Measurements from ENCODE around the gene TIAM1.

DNA sequence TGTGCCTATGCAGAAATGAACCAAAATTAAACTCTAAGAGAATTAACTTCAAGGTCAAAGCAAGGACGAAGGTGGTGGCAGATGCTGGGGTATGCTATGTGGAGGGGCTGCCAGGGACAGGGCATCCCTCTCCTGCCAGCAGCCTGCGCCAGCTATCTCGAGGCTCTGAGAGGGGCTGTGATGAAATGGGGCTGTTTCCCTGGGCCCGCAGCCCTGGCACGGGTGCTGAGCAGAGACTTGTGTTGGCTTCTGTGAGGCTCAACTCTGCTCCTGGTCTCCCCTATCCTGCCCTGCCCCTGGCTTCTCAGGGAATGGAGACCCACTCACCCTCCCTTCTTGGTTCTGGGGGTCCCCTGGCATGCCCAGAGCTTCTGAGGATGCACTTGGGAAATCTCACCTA, 41.9 kb upstream of the TIAM1 start:
- TF ChIP-seq, protein P1, sequence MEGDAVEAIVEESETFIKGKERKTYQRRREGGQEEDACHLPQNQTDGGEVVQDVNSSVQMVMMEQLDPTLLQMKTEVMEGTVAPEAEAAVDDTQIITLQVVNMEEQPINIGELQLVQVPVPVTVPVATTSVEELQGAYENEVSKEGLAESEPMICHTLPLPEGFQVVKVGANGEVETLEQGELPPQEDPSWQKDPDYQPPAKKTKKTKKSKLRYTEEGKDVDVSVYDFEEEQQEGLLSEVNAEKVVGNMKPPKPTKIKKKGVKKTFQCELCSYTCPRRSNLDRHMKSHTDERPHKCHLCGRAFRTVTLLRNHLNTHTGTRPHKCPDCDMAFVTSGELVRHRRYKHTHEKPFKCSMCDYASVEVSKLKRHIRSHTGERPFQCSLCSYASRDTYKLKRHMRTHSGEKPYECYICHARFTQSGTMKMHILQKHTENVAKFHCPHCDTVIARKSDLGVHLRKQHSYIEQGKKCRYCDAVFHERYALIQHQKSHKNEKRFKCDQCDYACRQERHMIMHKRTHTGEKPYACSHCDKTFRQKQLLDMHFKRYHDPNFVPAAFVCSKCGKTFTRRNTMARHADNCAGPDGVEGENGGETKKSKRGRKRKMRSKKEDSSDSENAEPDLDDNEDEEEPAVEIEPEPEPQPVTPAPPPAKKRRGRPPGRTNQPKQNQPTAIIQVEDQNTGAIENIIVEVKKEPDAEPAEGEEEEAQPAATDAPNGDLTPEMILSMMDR (IDR thresholded peaks at IDR 0.05; ENCODE audit: low read depth, low read length), result no peak
- TF ChIP-seq EZH2phosphoT487 (IDR thresholded peaks at IDR 0.05; ENCODE audit: low read depth), result no peak

All from OCI-LY3 (cell line).